NB4 (cell line): ENCODE measurements around the gene VTCN1.

Experiments
- CTCF ChIP-seq: IDR thresholded peaks from one replicate; pipeline ENCODE4 v1.5.1; 2012; ENCODE audit warnings: low read depth, low read length
- MYC ChIP-seq: IDR thresholded peaks from 2 replicates; pipeline ENCODE4 v1.6.1; 2011; ENCODE audit warnings: low read depth, low read length

GRCh38 chr1:117167402-117167801 lies 43.3 kb downstream of the VTCN1 start:
- TF ChIP-seq CTCF (no peak), MYC (no peak)
